Measurements from ENCODE around the gene ANXA3.

DNA sequence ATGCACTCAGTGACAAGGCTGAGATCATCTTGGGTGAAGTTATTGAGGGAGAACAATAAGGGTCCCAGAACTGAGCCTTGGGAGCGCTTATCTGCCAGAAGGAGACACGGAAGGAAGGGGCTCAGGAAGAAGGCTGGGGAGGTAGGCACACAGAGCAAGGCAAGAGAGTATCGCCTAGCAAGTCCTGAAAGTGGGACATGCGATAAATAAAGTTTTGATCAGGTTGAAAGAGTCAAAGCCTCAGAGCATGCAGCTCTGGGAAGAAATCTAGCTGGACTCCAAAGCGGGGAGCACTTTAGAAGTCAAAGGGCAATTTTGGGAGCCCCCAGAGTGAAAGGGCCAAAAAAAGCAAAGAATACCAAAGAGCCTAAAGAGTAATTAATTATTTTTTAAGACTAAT is 17.7 kb upstream of the ANXA3 start:
- TF ChIP-seq CTCF (IDR thresholded peaks at IDR 0.05 in 8 of 11, conservative IDR thresholded peaks at IDR 0.05 in 3 of 11) (no peak), POLR2A (IDR thresholded peaks at IDR 0.05) (no peak), POLR2AphosphoS5 (IDR thresholded peaks at IDR 0.05) (no peak)
